Astrocyte (in vitro differentiated cells and primary cell): Measurements from ENCODE around the gene CPNE4. TPM values are rescaled to one million over a fixed set of nuclear protein-coding genes. Genes with fewer than 3 reads are reported as not detected.

Experiments used
- DNase-seq: peaks from one replicate; pipeline ENCODE4 v3.0.0-alpha.2; 2010; ENCODE audit warnings: low read depth
- FAIRE-seq: peaks from 2 replicates; lab custom pipeline; 2011; peaks lifted over from hg19 to GRCh38; lab: Jason Lieb, UNC
- H2AFZ ChIP-seq: 2 replicates; pipeline ENCODE4 v1.6.0; 2012; ENCODE audit warnings: low read depth, low read length, inconsistent platforms
- H3K27ac ChIP-seq: 2 replicates; pipeline ENCODE4 v1.5.1; 2011; ENCODE audit warnings: low read depth, low read length, inconsistent platforms
- H3K27me3 ChIP-seq: 2 replicates; pipeline ENCODE4 v1.6.0; 2011; ENCODE audit warnings: low read length, inconsistent platforms; ENCODE audit not compliant: insufficient read depth
- H3K36me3 ChIP-seq: 2 replicates; pipeline ENCODE4 v1.5.1; 2011; ENCODE audit warnings: low read length, inconsistent platforms; ENCODE audit not compliant: insufficient read depth
- H3K4me1 ChIP-seq: 2 replicates; pipeline ENCODE4 v1.5.1; 2011; ENCODE audit warnings: low read length, inconsistent platforms; ENCODE audit not compliant: insufficient read depth
- H3K4me2 ChIP-seq: 2 replicates; pipeline ENCODE4 v1.6.0; 2012; ENCODE audit warnings: low read length, inconsistent platforms
- H3K4me3 ChIP-seq: 2 replicates; pipeline ENCODE4 v1.5.1; 2011; ENCODE audit warnings: low read depth, mild to moderate bottlenecking, low read length, inconsistent platforms; ENCODE audit not compliant: insufficient read depth
- H3K79me2 ChIP-seq: 2 replicates; pipeline ENCODE4 v1.6.0; 2012; ENCODE audit warnings: mild to moderate bottlenecking, low read length, inconsistent platforms; ENCODE audit not compliant: insufficient read depth
- H3K9ac ChIP-seq: 2 replicates; pipeline ENCODE4 v1.6.0; 2012; ENCODE audit warnings: mild to moderate bottlenecking, low read length, inconsistent platforms
- H3K9me3 ChIP-seq: 2 replicates; pipeline ENCODE4 v1.5.1; 2012; ENCODE audit warnings: low read depth, mild to moderate bottlenecking, low read length, inconsistent platforms; ENCODE audit not compliant: insufficient read depth
- H4K20me1 ChIP-seq: 2 replicates; pipeline ENCODE4 v1.6.0; 2012; ENCODE audit warnings: low read length, inconsistent platforms; ENCODE audit not compliant: insufficient read depth
- H3K27ac Mint-ChIP-seq: one replicate; pipeline ENCODE4 v1.8.0; 2021; ENCODE audit warnings: mild to moderate bottlenecking, mixed read lengths; ENCODE audit not compliant: unreplicated experiment
- H3K27me3 Mint-ChIP-seq: one replicate; pipeline ENCODE4 v1.8.0; 2021; ENCODE audit warnings: low read depth, mixed read lengths; ENCODE audit not compliant: unreplicated experiment
- H3K36me3 Mint-ChIP-seq: one replicate; pipeline ENCODE4 v1.8.0; 2021; ENCODE audit warnings: low read depth, mixed read lengths; ENCODE audit not compliant: unreplicated experiment
- H3K4me1 Mint-ChIP-seq: one replicate; pipeline ENCODE4 v1.8.0; 2021; ENCODE audit warnings: low read depth, mixed read lengths; ENCODE audit not compliant: unreplicated experiment
- H3K4me3 Mint-ChIP-seq: one replicate; pipeline ENCODE4 v1.8.0; 2021; ENCODE audit warnings: mild to moderate bottlenecking, moderate library complexity, mixed read lengths; ENCODE audit not compliant: unreplicated experiment
- H3K9me3 Mint-ChIP-seq: one replicate; pipeline ENCODE4 v1.8.0; 2021; ENCODE audit warnings: mild to moderate bottlenecking, mixed read lengths; ENCODE audit not compliant: unreplicated experiment
- CTCF ChIP-seq: IDR thresholded peaks from 2 replicates; pipeline ENCODE4 v1.5.1; 2011; ENCODE audit warnings: low read depth, mild to moderate bottlenecking, inconsistent platforms, low read length, moderate library complexity; ENCODE audit not compliant: insufficient read depth
- EZH2 ChIP-seq: IDR thresholded peaks from 2 replicates; pipeline ENCODE4 v1.6.1; 2012; ENCODE audit warnings: mild to moderate bottlenecking, low read length, inconsistent platforms; ENCODE audit not compliant: insufficient read depth
- total RNA-seq: library from RNA; stranded (reverse); gene quantifications from 2 replicates; pipeline ENCODE4 v1.2.1, GENCODE V29; 2021

Gene CPNE4
- total RNA-seq, 1 donor from 2014 or later: 0.68 TPM

- Histone ChIP-seq H3K4me1 (no peaks in the 10 kb centered on the region), H3K36me3 (no peaks in the 10 kb centered on the region), H3K4me3 (no peak overlapping the region), H3K27me3 (no peaks in the 10 kb centered on the region), H3K27ac (no peak overlapping the region), H4K20me1 (no peaks in the 10 kb centered on the region), H3K9ac (no peak overlapping the region), H2AFZ (no peak overlapping the region), H3K9me3 (no peaks in the 10 kb centered on the region), H3K79me2 (no peaks in the 10 kb centered on the region), H3K4me2 (no peak overlapping the region)
- no peak for TF ChIP-seq CTCF
- no peak for TF ChIP-seq EZH2
- Mint-ChIP-seq H3K9me3 (no peaks in the 10 kb centered on the region), H3K4me1 (peaks cover 6% of the 10 kb centered on the region), H3K4me3 (no peak overlapping the region), H3K36me3 (no peaks in the 10 kb centered on the region), H3K27ac (no peak overlapping the region), H3K27me3 (no peaks in the 10 kb centered on the region)
- DNase-seq (no peak), FAIRE-seq (no peak)
Measured at GRCh38 chr3:132007617-132008016, 27.2 kb downstream of the CPNE4 start.

- Mint-ChIP-seq H3K4me3 (no peak overlapping the region), H3K36me3 (no peaks in the 10 kb centered on the region), H3K27me3 (no peaks in the 10 kb centered on the region), H3K4me1 (peaks cover 6% of the 10 kb centered on the region), H3K27ac (no peak overlapping the region), H3K9me3 (no peaks in the 10 kb centered on the region)
- no peak overlapping the region for H3K4me3 ChIP-seq
- H4K20me1 ChIP-seq: no peaks in the 10 kb centered on the region
- H3K4me1 ChIP-seq: no peaks in the 10 kb centered on the region
- no peaks in the 10 kb centered on the region for H3K79me2 ChIP-seq
- no peak for FAIRE-seq
- no peaks in the 10 kb centered on the region for H3K27me3 ChIP-seq
- H3K9ac ChIP-seq: no peak overlapping the region
- no peak overlapping the region for H3K27ac ChIP-seq
- H3K4me2 ChIP-seq: no peak overlapping the region
- peak; percentile 46 for TF ChIP-seq CTCF
- TF ChIP-seq EZH2: no peak
- no peaks in the 10 kb centered on the region for H3K36me3 ChIP-seq
- no peak for DNase-seq
- no peak overlapping the region for H2AFZ ChIP-seq
- H3K9me3 ChIP-seq: no peaks in the 10 kb centered on the region
Measured at GRCh38 chr3:132006605-132007204, 28.1 kb downstream of the CPNE4 start.

- no peaks in the 10 kb centered on the region for H3K4me1 ChIP-seq
- TF ChIP-seq CTCF: no peak
- no peak for TF ChIP-seq EZH2
- no peaks in the 10 kb centered on the region for H4K20me1 ChIP-seq
- H3K36me3 Mint-ChIP-seq: no peaks in the 10 kb centered on the region
- peak; percentile 68 for DNase-seq
- no peak overlapping the region for H3K9ac ChIP-seq
- H3K27ac ChIP-seq: no peak overlapping the region
- no peak overlapping the region for H3K27ac Mint-ChIP-seq
- H2AFZ ChIP-seq: no peak overlapping the region
- no peaks in the 10 kb centered on the region for H3K27me3 ChIP-seq
- H3K4me3 ChIP-seq: no peak overlapping the region
- no peak overlapping the region for H3K4me3 Mint-ChIP-seq
- H3K4me2 ChIP-seq: no peak overlapping the region
- H3K36me3 ChIP-seq: no peaks in the 10 kb centered on the region
- H3K9me3 Mint-ChIP-seq: no peaks in the 10 kb centered on the region
- H3K27me3 Mint-ChIP-seq: no peaks in the 10 kb centered on the region
- H3K4me1 Mint-ChIP-seq: peaks cover 5% of the 10 kb centered on the region
- no peaks in the 10 kb centered on the region for H3K79me2 ChIP-seq
- FAIRE-seq: no peak
- H3K9me3 ChIP-seq: no peaks in the 10 kb centered on the region
Measured at GRCh38 chr3:132004571-132004970, 30.2 kb downstream of the CPNE4 start.
